ENCODE measurements around the gene GINS2. TPM values are rescaled to one million over a fixed set of nuclear protein-coding genes. Genes with fewer than 3 reads are reported as not detected.

The GINS2 gene
- total RNA-seq, 4 donors from 2014 or later: 0.24 to 1.2 (median 0.55) TPM

DNA sequence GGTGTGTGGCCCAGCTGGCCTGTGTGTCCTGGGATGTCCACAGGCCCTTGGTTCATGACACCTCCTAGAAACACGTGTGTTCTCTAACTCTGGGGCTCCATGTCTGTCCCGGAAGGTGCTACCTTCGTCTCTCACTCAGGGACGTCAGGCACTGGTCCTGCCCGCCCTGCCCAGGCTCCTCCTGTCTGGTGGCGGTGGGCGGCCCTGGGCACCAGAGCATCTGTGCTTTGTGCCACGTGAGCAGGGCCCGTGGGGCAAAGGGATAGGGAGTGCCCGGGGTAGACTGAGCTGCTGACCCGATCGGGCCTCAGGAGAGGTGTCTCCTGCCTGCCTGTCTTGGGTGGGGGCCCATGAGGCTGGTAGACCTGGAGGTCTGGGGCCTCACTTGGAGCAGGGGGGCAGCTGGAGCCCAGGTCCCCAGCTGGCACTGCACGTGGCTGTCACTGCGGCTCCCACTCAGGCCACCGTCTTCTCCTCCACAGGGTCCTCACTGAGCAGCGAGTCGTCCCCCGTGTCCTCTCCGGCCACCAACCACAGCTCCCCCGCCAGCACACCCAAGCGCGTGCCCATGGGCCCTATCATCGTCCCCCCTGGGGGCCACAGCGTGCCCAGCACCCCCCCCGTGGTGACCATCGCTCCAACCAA, 40.6 kb downstream of the GINS2 start:
- no peak overlapping the region for H3K27ac ChIP-seq
- no peak for DNase-seq
- H3K36me3 ChIP-seq: peaks cover 4 to 12% of the 10 kb centered on the region in 2 donors
- intact Hi-C loops (cut with DNase I): no loop called here
- H3K27me3 ChIP-seq: no peaks in the 10 kb centered on the region
- WGBS, 2 donors: 89 to 95% methylated on average over 17 to 20 of the region's 26 CpGs
- no peak for TF ChIP-seq POLR2A (IDR thresholded peaks at IDR 0.05)
- TF ChIP-seq, protein P1, sequence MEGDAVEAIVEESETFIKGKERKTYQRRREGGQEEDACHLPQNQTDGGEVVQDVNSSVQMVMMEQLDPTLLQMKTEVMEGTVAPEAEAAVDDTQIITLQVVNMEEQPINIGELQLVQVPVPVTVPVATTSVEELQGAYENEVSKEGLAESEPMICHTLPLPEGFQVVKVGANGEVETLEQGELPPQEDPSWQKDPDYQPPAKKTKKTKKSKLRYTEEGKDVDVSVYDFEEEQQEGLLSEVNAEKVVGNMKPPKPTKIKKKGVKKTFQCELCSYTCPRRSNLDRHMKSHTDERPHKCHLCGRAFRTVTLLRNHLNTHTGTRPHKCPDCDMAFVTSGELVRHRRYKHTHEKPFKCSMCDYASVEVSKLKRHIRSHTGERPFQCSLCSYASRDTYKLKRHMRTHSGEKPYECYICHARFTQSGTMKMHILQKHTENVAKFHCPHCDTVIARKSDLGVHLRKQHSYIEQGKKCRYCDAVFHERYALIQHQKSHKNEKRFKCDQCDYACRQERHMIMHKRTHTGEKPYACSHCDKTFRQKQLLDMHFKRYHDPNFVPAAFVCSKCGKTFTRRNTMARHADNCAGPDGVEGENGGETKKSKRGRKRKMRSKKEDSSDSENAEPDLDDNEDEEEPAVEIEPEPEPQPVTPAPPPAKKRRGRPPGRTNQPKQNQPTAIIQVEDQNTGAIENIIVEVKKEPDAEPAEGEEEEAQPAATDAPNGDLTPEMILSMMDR (IDR thresholded peaks at IDR 0.05): no peak
- no peaks in the 10 kb centered on the region for H3K9me3 ChIP-seq
- peaks cover 5 to 26% of the 10 kb centered on the region in 2 donors for H3K4me1 ChIP-seq
- H3K4me3 ChIP-seq (replicated peaks in 1 of 3): no peak overlapping the region

DNA sequence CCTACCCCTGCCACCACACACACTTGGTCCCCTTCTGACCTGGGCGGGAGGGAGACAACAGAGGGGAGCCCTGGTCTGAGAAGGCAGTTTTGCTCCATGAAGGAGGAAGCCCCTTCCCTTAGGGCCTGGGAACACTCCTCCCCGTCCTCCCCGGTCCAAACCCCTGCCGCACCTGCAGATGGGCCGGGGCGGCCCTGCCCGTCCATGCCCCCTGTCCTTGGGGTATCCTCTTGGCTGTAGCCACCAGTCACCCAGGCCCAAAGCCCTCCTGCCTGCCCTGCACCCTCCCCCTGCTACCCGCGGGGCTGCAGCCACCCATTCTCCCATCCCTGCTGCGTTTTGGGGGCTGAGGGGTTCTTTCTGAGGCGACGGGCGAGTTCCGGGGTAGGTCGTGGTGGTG, 41.8 kb downstream of the GINS2 start:
- intact Hi-C loops (cut with DNase I): no loop called here
- peaks cover 4 to 12% of the 10 kb centered on the region in 2 donors for H3K36me3 ChIP-seq
- no peaks in the 10 kb centered on the region for H3K9me3 ChIP-seq
- TF ChIP-seq, protein P1 (IDR thresholded peaks at IDR 0.05): no peak
- TF ChIP-seq POLR2A (IDR thresholded peaks at IDR 0.05): no peak
- WGBS, 2 donors: 96 to 97% methylated on average over 11 to 15 of the region's 15 CpGs
- no peaks in the 10 kb centered on the region for H3K27me3 ChIP-seq
- DNase-seq: no peak
- H3K27ac ChIP-seq: no peak overlapping the region
- H3K4me3 ChIP-seq (replicated peaks in 1 of 3): no peak overlapping the region
- H3K4me1 ChIP-seq: peaks cover 5 to 18% of the 10 kb centered on the region in 2 donors

DNA sequence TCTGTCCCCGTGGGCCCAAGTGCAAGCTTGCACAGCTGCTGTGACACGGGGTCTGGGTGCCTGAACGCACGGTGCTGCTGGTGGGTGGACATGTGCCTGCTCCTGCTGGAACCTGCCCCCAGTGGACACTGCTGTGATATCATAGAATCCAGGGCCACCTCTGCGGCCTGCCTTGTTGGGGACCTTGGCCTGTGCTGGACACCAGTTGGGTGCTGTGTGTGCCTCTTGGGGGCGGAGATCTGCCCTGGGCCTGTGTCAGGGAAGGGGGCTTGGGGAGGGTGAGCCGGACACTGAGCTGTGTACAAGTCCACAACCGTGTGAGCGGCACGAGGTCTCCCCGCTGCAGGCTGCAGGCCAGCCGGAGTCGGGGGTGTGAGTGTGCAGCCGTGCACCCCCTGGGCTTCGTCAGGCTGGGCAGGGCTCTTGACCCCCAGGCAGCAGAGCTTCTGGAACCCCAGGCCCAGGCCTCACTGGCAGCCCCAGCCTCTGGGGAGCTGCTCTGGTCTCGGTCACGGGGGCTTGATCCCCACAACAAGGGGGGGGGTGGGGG, 42.3 kb downstream of the GINS2 start:
- TF ChIP-seq, protein P1 (IDR thresholded peaks at IDR 0.05): no peak
- TF ChIP-seq POLR2A (IDR thresholded peaks at IDR 0.05): no peak
- intact Hi-C loops (cut with DNase I): no loop called here
- Histone ChIP-seq H3K27ac (no peak overlapping the region), H3K36me3 (peaks cover 4 to 12% of the 10 kb centered on the region in 2 donors), H3K4me3 (replicated peaks in 1 of 3) (no peak overlapping the region), H3K9me3 (no peaks in the 10 kb centered on the region), H3K4me1 (peaks cover 9 to 18% of the 10 kb centered on the region in 2 donors), H3K27me3 (no peaks in the 10 kb centered on the region)
- no peak for DNase-seq
- 84 to 86% methylated on average over 8 to 11 of the region's 17 CpGs for WGBS, 2 donors

DNA sequence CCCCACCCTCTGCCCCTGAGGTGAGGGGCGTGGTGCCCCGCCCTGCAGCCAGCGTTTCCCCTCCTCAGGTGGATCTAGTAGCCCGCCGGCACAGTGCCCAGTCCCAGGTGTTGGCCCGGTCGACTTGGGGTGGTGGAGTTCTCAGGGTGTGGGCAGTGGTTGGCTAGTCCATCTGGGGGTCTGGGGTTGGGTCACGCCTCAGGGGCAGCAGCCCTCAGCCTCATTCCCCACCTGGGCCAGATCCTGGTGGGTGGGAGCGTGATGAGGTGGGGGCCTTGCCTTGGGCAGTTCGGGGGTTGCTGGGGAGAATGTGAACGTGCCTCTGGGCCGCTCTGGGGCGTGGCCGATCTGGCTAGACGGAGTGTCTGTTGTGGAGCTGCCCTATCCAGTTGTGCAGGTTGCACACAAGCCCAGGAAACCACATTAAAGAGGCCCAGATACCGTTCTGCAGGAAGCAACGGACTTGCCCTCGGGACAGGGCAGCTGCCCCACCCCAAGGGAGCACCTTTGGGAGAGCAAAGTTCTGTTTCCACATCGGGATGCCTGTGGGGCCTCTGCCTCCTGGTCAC, 43.6 kb downstream of the GINS2 start:
- Histone ChIP-seq H3K4me1 (peaks cover 5 to 21% of the 10 kb centered on the region in 2 donors), H3K27me3 (no peaks in the 10 kb centered on the region), H3K4me3 (replicated peaks in 1 of 3) (no peak overlapping the region), H3K9me3 (no peaks in the 10 kb centered on the region), H3K27ac (no peak overlapping the region), H3K36me3 (peaks cover 4 to 7% of the 10 kb centered on the region in 2 donors)
- no peak for DNase-seq
- 91 to 95% methylated on average over 8 to 15 of the region's 19 CpGs for WGBS, 2 donors
- no peak for TF ChIP-seq POLR2A (IDR thresholded peaks at IDR 0.05)
- TF ChIP-seq, protein P1 (IDR thresholded peaks at IDR 0.05): no peak
- intact Hi-C loops (cut with DNase I): no loop called here

DNA sequence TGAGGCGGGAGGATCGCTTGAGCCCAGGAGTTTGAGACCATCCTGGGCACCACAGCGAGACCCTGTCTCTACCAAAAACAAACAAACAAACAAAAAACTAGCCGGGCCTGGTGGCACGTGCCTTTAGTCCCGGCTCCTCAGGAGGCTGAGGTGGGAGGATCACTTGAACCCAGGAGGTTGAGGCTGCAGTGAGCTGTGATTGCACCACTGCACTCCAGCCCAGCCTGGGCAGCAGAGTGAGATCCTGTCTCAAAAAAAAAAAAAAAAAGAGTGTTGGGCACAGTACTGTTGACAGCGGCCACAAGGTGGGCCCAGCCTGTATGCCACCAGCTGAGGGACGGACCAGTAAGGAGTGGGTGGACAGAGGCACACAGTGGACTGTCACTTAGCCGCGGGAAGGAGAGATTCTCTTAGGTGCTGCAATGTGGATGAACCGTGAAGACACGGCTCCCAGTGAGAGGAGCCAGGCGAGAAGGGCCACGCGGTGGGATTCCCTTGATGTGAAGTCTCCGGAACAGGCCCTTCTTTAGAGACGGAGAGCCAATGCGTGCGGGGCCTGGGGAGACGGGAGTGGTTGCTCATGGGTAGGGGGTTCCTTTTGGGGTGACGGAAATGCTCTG, 44.6 kb downstream of the GINS2 start:
- TF ChIP-seq, protein P1 (IDR thresholded peaks at IDR 0.05): no peak
- no peak for TF ChIP-seq POLR2A (IDR thresholded peaks at IDR 0.05)
- Histone ChIP-seq H3K36me3 (peaks cover 0 to 4% of the 10 kb centered on the region in 2 donors), H3K4me3 (replicated peaks in 1 of 3) (no peak overlapping the region), H3K9me3 (no peaks in the 10 kb centered on the region), H3K4me1 (peaks cover 5 to 21% of the 10 kb centered on the region in 2 donors), H3K27ac (no peak overlapping the region), H3K27me3 (no peaks in the 10 kb centered on the region)
- no peak for DNase-seq
- WGBS, 2 donors: 94 to 96% methylated on average over 21 of the region's 21 CpGs
- intact Hi-C loops (cut with DNase I): no loop called here

All from thyroid gland (tissue), 4 donors.